Suprapubic skin (tissue), 4 donors: ENCODE data around the gene NBPF1. TPM values are rescaled to one million over a fixed set of nuclear protein-coding genes. Genes with fewer than 3 reads are reported as not detected.
A peak's percentile ranks its signal among the peaks of the same experiment; 100 is the strongest.
"Not testable (repeated sequence)": the region's sequence is repeated elsewhere in the genome, so short reads cannot be mapped to it uniquely, and the experiment has no call there.

ENCODE experiments used
- DNase-seq, 2 donors: peaks; one replicate each; pipeline ENCODE4 v3.0.0-alpha.2; 2019; ENCODE audit warnings: low spot score in 2 of 2
- H3K27ac ChIP-seq: fragments of 200-600 bp; sonication (generic); one replicate; pipeline ENCODE4 v1.5.1; 2019
- H3K27me3 ChIP-seq: fragments of 200-600 bp; sonication (generic); one replicate; pipeline ENCODE4 v1.5.1; 2019
- H3K36me3 ChIP-seq: fragments of 200-600 bp; sonication (generic); one replicate; pipeline ENCODE4 v1.5.1; 2019
- H3K4me1 ChIP-seq: fragments of 200-600 bp; sonication (generic); one replicate; pipeline ENCODE4 v1.5.1; 2019
- H3K4me3 ChIP-seq: fragments of 200-600 bp; sonication (generic); one replicate; pipeline ENCODE4 v1.5.1; 2019; ENCODE audit warnings: mild to moderate bottlenecking
- H3K9me3 ChIP-seq: fragments of 200-600 bp; sonication (generic); one replicate; pipeline ENCODE4 v1.5.1; 2019
- WGBS: methylation state at CpG from one replicate; pipeline ENCODE4 v1.1.5; 2018; 5-methylcytosine and 5-hydroxymethylcytosine counted together
- total RNA-seq, 4 donors: library from RNA; depleted of rRNA; stranded (reverse); fragments of >200 nt; gene quantifications; one replicate each; pipeline ENCODE4 v1.1.0, GENCODE V29; 2016

NBPF1 gene
- total RNA-seq, 4 donors from 2014 or later = 12.9 to 49.1 (median 23.8) TPM

DNA sequence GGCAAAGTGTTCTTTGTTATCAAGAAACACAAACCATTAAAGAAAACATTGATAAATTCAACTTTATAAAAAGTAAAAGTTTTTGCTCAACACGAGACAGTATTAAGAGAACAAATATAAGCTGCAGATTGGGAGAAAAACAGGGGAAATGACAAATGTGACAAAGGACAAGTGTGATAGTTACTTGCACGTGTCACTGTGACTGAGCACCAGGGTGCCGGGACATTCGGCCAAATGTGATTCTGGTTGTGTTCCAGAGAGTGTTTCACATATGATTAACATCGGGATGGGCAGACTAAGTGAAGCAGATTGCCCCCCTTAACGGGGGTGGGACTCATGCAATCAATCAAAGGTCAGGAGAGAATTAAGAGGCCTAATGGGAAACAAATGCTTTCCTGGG, 52.9 kb downstream of the NBPF1 start:
- not testable (repeated sequence) for DNase-seq, H3K36me3 ChIP-seq

GRCh38 chr1:16559688-16560087, 53.7 kb downstream of the NBPF1 start:
- H3K4me3 ChIP-seq, H3K4me1 ChIP-seq, H3K36me3 ChIP-seq, H3K27me3 ChIP-seq, DNase-seq, H3K9me3 ChIP-seq, H3K27ac ChIP-seq: not testable (repeated sequence)
- WGBS = no CpG with 5 or more reads among the region's 5 CpGs

More for the DNA sequence above, 52.9 kb downstream of the NBPF1 start:
- WGBS = 51% methylated on average over 5 of the region's 6 CpGs
- not testable (repeated sequence) for H3K27ac ChIP-seq, H3K27me3 ChIP-seq, H3K4me3 ChIP-seq, H3K4me1 ChIP-seq, H3K9me3 ChIP-seq

DNA sequence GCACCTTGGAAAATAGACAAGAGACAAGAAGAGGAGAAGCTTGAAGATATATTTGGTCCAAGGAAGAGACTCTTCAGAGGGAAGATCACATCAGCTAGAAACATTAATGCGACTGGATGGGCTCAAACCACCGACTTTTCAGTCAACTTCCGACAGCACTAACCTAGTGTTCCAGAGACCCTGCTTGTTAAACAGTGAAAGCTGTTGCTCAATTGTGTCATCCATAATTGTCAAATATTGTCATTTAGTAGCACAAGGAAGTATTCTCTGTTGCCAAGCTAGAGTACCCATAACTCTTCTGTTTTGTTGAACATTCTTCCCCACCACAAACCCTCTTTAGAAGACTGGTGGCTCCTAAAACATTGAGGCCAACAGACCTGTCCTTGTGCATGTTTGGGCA, 56.3 kb downstream of the NBPF1 start:
- not testable (repeated sequence) for H3K36me3 ChIP-seq, DNase-seq, H3K9me3 ChIP-seq, H3K4me1 ChIP-seq, H3K27ac ChIP-seq, H3K27me3 ChIP-seq, H3K4me3 ChIP-seq
- 100% methylated on average over 2 of the region's 3 CpGs for WGBS

DNA sequence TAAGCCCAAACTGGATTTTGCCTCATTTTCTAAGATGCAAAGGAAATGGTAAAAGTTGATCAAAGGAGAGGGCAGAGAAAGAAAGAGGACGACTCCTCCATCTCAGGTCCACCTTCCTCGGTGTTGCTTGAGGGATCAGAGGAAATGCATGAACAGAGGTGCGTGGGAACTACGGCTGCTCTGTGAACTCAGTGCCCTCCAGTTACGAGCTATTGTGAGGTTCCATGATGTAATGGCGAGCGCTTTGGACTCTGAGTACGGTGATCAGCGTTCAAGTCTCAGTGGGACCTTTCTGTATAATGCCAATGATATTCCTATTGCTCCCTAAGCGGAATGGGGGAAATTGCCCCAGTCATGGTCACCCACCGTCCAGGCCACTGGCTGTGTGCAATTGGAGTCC, 60.1 kb downstream of the NBPF1 start:
- not testable (repeated sequence) for H3K36me3 ChIP-seq, H3K4me3 ChIP-seq, H3K4me1 ChIP-seq, DNase-seq, H3K27ac ChIP-seq, H3K9me3 ChIP-seq, H3K27me3 ChIP-seq
- WGBS = 93% methylated on average over 7 of the region's 11 CpGs

GRCh38 chr1:16550212-16550918, 63.0 kb downstream of the NBPF1 start:
- not testable (repeated sequence) for H3K4me3 ChIP-seq, H3K36me3 ChIP-seq, H3K9me3 ChIP-seq, DNase-seq, H3K4me1 ChIP-seq, H3K27me3 ChIP-seq, H3K27ac ChIP-seq
- WGBS = no CpG with 5 or more reads among the region's 1 CpG

- not testable (repeated sequence) for DNase-seq, H3K36me3 ChIP-seq, H3K4me3 ChIP-seq, H3K27me3 ChIP-seq, H3K27ac ChIP-seq, H3K4me1 ChIP-seq, H3K9me3 ChIP-seq
- WGBS = 60% methylated on average over 1 of the region's 1 CpG
Measured at GRCh38 chr1:16549545-16549944, 63.8 kb downstream of the NBPF1 start.

DNA sequence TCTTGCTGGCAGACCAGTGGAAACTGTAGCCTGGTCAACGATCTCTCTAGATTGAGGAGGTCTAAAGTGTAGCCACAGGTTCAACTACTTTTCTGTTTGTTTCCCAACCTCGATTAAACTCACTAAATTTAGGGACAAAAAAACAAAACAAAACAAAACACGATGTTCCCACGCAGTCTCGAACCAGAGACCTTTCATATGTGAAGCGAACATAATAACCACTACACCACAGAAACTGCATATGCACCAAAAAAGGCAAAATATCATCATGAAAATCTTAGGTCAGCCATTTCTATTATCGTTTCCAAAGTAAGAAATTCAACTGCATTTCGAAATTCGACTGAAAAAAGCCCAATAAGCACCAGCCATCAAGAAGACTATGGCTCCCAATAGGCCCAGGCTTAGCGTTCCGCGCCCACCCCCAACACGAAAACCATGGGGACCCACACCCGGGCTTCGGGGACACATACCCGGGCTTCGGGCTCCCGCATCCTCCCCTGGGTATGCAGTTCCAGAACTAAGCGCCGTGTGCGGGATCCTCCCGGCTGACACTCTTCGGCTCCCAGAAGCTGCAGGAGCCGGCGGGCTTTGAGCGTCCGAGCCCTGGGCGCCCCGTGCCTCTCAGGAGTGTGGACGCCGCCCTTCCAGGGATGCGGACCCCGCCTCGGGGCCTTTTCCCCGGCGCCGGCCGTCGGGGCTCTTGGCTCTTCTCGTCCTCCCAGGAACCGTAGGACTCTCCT, 65.7 kb downstream of the NBPF1 start:
- H3K27ac ChIP-seq, H3K9me3 ChIP-seq, H3K27me3 ChIP-seq, DNase-seq, H3K4me1 ChIP-seq, H3K36me3 ChIP-seq, H3K4me3 ChIP-seq: not testable (repeated sequence)
- no CpG with 5 or more reads among the region's 41 CpGs for WGBS

DNA sequence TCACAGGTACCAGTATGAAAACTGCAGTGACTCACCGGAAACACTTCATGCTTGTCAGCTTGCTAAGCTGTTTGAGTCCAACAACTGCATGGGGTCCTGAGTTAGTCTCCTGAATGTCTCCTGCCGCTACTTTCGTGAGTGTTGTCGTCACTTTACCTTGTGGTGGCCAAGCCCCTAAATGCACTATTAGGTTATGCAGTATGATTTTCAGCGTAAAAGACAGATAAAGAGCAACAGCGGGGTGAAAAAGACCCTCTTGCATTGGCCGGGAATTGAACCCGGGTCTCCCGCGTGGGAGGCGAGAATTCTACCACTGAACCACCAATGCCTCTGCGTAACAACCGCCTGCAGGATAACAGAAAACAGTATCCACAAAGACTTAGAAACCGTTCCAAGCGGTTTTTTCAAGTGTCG, 67.7 kb downstream of the NBPF1 start:
- H3K36me3 ChIP-seq, H3K4me3 ChIP-seq, H3K27ac ChIP-seq, DNase-seq, H3K27me3 ChIP-seq, H3K4me1 ChIP-seq, H3K9me3 ChIP-seq: not testable (repeated sequence)
- 24% methylated on average over 11 of the region's 16 CpGs for WGBS

- not testable (repeated sequence) for H3K4me3 ChIP-seq, H3K9me3 ChIP-seq, DNase-seq, H3K27ac ChIP-seq, H3K36me3 ChIP-seq, H3K4me1 ChIP-seq
- H3K27me3 ChIP-seq = peaks cover 20% of the 10 kb centered on the region
- no CpG with 5 or more reads among the region's 2 CpGs for WGBS
Measured at GRCh38 chr1:16540421-16540893, 72.9 kb downstream of the NBPF1 start.

DNA sequence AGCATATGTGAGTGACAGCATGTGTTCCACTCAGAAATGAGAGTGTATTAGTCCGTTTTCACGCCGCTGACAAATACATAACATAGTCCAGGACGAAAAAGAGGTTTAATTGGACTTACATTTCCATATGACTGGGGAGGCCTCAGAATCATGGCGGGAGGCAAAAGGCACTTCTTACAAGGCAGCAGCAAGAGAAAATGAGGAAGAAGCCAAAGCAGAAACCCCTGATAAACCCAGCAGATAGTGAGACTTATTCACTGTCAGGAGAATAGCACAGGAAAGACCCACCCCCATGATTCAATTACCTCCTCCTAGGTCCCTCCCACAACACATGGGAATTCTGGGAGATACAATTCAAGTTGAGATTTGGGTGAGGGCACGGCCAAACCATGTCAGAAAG, 75.8 kb downstream of the NBPF1 start:
- H3K27ac ChIP-seq, DNase-seq, H3K4me3 ChIP-seq, H3K9me3 ChIP-seq, H3K36me3 ChIP-seq: not testable (repeated sequence)
- H3K4me1 ChIP-seq = peaks cover 16% of the 10 kb centered on the region
- peaks cover 31% of the 10 kb centered on the region for H3K27me3 ChIP-seq
- 78% methylated on average over 6 of the region's 6 CpGs for WGBS

DNA sequence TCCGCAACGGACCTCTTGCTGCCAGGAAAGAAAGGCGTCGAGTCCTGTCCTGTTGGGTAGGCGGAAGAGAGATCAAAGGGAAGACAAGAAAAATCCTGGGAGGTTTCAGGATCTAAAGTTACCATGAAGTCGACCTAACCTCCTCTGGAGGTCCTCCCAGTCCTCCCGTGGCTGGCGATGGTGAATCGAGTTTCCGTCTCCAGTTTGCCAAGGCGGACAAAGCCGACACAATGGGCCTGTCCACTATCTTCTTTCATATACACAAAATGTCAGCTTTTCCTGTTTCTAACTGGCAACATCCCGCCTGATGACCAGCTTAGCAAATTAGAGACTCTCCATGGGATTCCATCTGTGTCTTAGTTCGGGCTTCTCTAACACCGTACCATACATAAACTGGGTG, 76.6 kb downstream of the NBPF1 start:
- WGBS = 90% methylated on average over 15 of the region's 15 CpGs

DNA sequence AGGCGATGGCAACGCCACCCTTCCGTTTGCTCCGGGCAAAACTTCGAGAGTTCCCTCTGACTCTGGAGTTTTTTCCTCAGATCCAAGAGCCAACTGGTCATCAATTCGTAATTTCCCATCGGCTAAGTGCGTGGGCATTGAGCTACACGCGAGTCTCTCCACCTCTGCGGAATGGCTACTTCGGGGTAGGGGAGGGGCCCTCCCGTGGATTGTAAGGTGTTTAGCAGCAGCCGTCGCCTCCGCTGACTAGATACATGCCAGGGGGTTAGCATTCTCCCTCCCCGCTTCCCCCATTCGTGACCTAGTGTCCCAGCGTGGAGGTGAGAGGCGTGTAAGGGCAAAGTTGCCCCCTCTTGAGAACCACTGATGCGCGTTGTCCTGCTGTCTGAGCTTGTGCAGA, 77.5 kb downstream of the NBPF1 start:
- DNase-seq, H3K27ac ChIP-seq, H3K4me3 ChIP-seq, H3K36me3 ChIP-seq, H3K9me3 ChIP-seq: not testable (repeated sequence)
- 55% methylated on average over 16 of the region's 22 CpGs for WGBS
- Histone ChIP-seq H3K4me1 (peaks cover 17% of the 10 kb centered on the region), H3K27me3 (peaks cover 43% of the 10 kb centered on the region)

More for the DNA sequence above, 76.6 kb downstream of the NBPF1 start:
- peaks cover 36% of the 10 kb centered on the region for H3K27me3 ChIP-seq
- H3K4me1 ChIP-seq = peaks cover 17% of the 10 kb centered on the region
- not testable (repeated sequence) for H3K27ac ChIP-seq, DNase-seq, H3K4me3 ChIP-seq, H3K36me3 ChIP-seq, H3K9me3 ChIP-seq

GRCh38 chr1:16535487-16535886, 77.9 kb downstream of the NBPF1 start:
- DNase-seq, H3K36me3 ChIP-seq, H3K9me3 ChIP-seq, H3K27ac ChIP-seq: not testable (repeated sequence)
- WGBS = 28% methylated on average over 9 of the region's 34 CpGs
- Histone ChIP-seq H3K27me3 (peaks cover 43% of the 10 kb centered on the region), H3K4me1 (peaks cover 17% of the 10 kb centered on the region), H3K4me3 (peak overlapping the region; percentile 19)

GRCh38 chr1:16534829-16535456, 78.4 kb downstream of the NBPF1 start:
- Histone ChIP-seq H3K4me3 (peak overlapping the region; percentile 19), H3K4me1 (peaks cover 17% of the 10 kb centered on the region), H3K27me3 (peaks cover 43% of the 10 kb centered on the region)
- WGBS = 40% methylated on average over 1 of the region's 43 CpGs
- H3K36me3 ChIP-seq, H3K9me3 ChIP-seq, H3K27ac ChIP-seq: not testable (repeated sequence)
- DNase-seq = peak in 1 of 2 donors; percentile 71
